ENCODE data around the gene HEPACAM2.

Gene HEPACAM2

GRCh38 chr7:93231799-93232672 lies 5.8 kb upstream of the HEPACAM2 start, which contains the start of gene VPS50:
Gene VPS50, plus strand, starts transcription at chr7:93232366. Its CDS starts 102 bp downstream, at chr7:93232468.
- peak within 1 kb of the TSS; percentile 77 to 91 for H3K4me3 ChIP-seq (replicated peaks in 1 of 2; ENCODE audit: low read depth in 2 of 2, low read length in 2 of 2)
- DNase-seq (ENCODE audit: low read depth in 2 of 2): peak; percentile 97
- no peak for TF ChIP-seq CTCF (IDR thresholded peaks at IDR 0.05; ENCODE audit: low read depth, low read length)

GRCh38 chr7:93231259-93231658 lies 5.0 kb upstream of the HEPACAM2 start:
- TF ChIP-seq CTCF (IDR thresholded peaks at IDR 0.05; ENCODE audit: low read depth, low read length): no peak
- no peak for DNase-seq (ENCODE audit: low read depth in 2 of 2)

GRCh38 chr7:93228302-93228701 lies 2.0 kb upstream of the HEPACAM2 start:
- peak; percentile 58 for TF ChIP-seq CTCF (IDR thresholded peaks at IDR 0.05; ENCODE audit: low read depth, low read length)
- DNase-seq (ENCODE audit: low read depth in 2 of 2): peak; percentile 79 to 80
- no peak overlapping the region for H3K4me3 ChIP-seq (replicated peaks in 1 of 2; ENCODE audit: low read depth in 2 of 2, low read length in 2 of 2)

More at GRCh38 chr7:93231259-93231658, 5.0 kb upstream of the HEPACAM2 start:
- H3K4me3 ChIP-seq (replicated peaks in 1 of 2; ENCODE audit: low read depth in 2 of 2, low read length in 2 of 2): peak overlapping the region; percentile 77 to 91

GRCh38 chr7:93219868-93220267 lies 6.4 kb downstream of the HEPACAM2 start:
- DNase-seq (ENCODE audit: low read depth in 2 of 2): no peak
- H3K4me3 ChIP-seq (replicated peaks in 1 of 2; ENCODE audit: low read depth in 2 of 2, low read length in 2 of 2): no peak overlapping the region
- no peak for TF ChIP-seq CTCF (IDR thresholded peaks at IDR 0.05; ENCODE audit: low read depth, low read length)

- DNase-seq (ENCODE audit: low read depth in 2 of 2): no peak
- no peak for TF ChIP-seq CTCF (IDR thresholded peaks at IDR 0.05; ENCODE audit: low read depth, low read length)
- no peak overlapping the region for H3K4me3 ChIP-seq (replicated peaks in 1 of 2; ENCODE audit: low read depth in 2 of 2, low read length in 2 of 2)
These were observed 7.1 kb downstream of the HEPACAM2 start for GRCh38 chr7:93218997-93219827.

- no peak overlapping the region for H3K4me3 ChIP-seq (replicated peaks in 1 of 2; ENCODE audit: low read depth in 2 of 2, low read length in 2 of 2)
- DNase-seq (ENCODE audit: low read depth in 2 of 2): no peak
These were observed 13.4 kb downstream of the HEPACAM2 start for GRCh38 chr7:93212881-93213280.

More at GRCh38 chr7:93212881-93213280, 13.4 kb downstream of the HEPACAM2 start:
- no peak for TF ChIP-seq CTCF (IDR thresholded peaks at IDR 0.05; ENCODE audit: low read depth, low read length)

All from cardiac fibroblast (primary cell).